ENCODE measurements around the gene NRIP1.

GRCh38 chr21:15034126-15034853 is 30.5 kb downstream of the NRIP1 start:
- TF ChIP-seq, protein P1, sequence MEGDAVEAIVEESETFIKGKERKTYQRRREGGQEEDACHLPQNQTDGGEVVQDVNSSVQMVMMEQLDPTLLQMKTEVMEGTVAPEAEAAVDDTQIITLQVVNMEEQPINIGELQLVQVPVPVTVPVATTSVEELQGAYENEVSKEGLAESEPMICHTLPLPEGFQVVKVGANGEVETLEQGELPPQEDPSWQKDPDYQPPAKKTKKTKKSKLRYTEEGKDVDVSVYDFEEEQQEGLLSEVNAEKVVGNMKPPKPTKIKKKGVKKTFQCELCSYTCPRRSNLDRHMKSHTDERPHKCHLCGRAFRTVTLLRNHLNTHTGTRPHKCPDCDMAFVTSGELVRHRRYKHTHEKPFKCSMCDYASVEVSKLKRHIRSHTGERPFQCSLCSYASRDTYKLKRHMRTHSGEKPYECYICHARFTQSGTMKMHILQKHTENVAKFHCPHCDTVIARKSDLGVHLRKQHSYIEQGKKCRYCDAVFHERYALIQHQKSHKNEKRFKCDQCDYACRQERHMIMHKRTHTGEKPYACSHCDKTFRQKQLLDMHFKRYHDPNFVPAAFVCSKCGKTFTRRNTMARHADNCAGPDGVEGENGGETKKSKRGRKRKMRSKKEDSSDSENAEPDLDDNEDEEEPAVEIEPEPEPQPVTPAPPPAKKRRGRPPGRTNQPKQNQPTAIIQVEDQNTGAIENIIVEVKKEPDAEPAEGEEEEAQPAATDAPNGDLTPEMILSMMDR (IDR thresholded peaks at IDR 0.05 in 8 of 11, conservative IDR thresholded peaks at IDR 0.05 in 3 of 11), result no peak
- TF ChIP-seq POLR2AphosphoS5 (IDR thresholded peaks at IDR 0.05), result no peak

Measured in spleen (tissue), 7 donors.